ENCODE measurements around the gene CCDC33.

CCDC33 gene

DNA sequence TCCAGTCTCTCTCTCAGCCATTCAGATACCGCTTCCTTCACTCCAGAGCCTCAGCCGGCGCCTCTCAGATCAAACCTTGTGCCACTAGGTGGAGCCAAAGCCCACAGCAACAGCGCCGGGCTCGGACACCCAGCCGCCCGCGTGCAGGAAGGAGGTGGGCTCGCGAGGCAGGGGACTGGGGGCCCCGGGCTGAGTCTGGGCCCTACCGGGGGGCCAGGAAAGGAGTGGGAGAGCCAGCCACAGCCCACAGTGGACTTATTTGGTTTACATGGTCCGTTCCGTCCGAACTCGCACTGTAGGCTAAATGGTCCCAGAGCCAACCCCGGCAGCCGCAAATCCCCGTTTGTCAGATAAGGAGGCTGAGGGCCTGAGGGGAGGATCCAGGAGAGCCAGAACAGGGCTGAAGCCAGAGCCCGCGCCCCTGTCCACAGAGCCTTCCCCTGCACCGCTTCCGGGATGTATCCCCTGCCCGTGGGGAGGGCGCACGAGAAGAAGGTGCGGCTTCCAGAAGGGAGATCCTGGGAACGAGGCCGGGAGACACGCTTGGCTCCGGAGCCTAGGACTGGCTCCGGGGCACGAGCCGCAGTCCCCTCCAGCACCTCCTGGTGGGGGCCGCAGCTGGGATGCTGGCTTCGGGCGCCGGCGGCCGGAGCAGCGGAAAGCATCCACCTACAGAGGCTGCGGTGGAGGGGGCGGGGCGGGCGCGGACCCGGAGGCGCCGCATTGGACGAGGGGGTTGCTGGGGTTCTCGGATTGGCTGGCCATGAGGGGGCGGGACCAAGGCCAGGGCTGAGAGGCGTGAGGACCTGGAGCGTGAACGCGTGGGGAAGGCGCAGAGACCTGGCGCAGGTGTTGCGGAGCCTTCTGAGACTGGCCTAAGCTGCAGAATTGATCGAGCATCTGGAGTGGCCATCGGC is 137.9 kb downstream of the CCDC33 start (continued):
- TF ChIP-seq, protein P1, sequence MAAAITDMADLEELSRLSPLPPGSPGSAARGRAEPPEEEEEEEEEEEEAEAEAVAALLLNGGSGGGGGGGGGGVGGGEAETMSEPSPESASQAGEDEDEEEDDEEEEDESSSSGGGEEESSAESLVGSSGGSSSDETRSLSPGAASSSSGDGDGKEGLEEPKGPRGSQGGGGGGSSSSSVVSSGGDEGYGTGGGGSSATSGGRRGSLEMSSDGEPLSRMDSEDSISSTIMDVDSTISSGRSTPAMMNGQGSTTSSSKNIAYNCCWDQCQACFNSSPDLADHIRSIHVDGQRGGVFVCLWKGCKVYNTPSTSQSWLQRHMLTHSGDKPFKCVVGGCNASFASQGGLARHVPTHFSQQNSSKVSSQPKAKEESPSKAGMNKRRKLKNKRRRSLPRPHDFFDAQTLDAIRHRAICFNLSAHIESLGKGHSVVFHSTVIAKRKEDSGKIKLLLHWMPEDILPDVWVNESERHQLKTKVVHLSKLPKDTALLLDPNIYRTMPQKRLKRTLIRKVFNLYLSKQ (tag by site-specific recombination; IDR thresholded peaks at IDR 0.05; ENCODE audit: borderline replicate concordance): no peak
- TF ChIP-seq SETDB1 (IDR thresholded peaks at IDR 0.05; ENCODE audit: insufficient read length, low read length) (no peak), ZNF837 (tag by site-specific recombination; IDR thresholded peaks at IDR 0.05) (no peak), PRDM10 (tag by site-specific recombination; IDR thresholded peaks at IDR 0.05) (peak; percentile 74), ZSCAN4 (tag by site-specific recombination; IDR thresholded peaks at IDR 0.05) (peak; percentile 16; the same call in 1 of the 2 replicates), ZNF596 (tag by site-specific recombination; IDR thresholded peaks at IDR 0.05) (0 out of 2 replicates have a peak, but pooled peaks have one; percentile 5), ZBTB44 (tag by site-specific recombination; IDR thresholded peaks at IDR 0.05) (no peak), ZNF121 (tag by site-specific recombination; IDR thresholded peaks at IDR 0.05) (no peak), ZNF398 (tag by site-specific recombination; IDR thresholded peaks at IDR 0.05) (peak; percentile 73), SP3 (tag by site-specific recombination; IDR thresholded peaks at IDR 0.05) (peak; percentile 83), ZNF624 (tag by site-specific recombination; IDR thresholded peaks at IDR 0.05) (no peak), ZNF114 (tag by site-specific recombination; IDR thresholded peaks at IDR 0.05) (no peak), ZNF221 (tag by site-specific recombination; IDR thresholded peaks at IDR 0.05; ENCODE audit: borderline replicate concordance) (no peak), ZNF792 (tag by site-specific recombination; IDR thresholded peaks at IDR 0.05) (no peak; the same call in 1 of the 2 replicates), ZNF501 (tag by site-specific recombination; IDR thresholded peaks at IDR 0.05) (no peak; the same call in 1 of the 2 replicates), ZBTB17 (tag by site-specific recombination; IDR thresholded peaks at IDR 0.05) (peak; percentile 95)
- TF ChIP-seq, protein P2, sequence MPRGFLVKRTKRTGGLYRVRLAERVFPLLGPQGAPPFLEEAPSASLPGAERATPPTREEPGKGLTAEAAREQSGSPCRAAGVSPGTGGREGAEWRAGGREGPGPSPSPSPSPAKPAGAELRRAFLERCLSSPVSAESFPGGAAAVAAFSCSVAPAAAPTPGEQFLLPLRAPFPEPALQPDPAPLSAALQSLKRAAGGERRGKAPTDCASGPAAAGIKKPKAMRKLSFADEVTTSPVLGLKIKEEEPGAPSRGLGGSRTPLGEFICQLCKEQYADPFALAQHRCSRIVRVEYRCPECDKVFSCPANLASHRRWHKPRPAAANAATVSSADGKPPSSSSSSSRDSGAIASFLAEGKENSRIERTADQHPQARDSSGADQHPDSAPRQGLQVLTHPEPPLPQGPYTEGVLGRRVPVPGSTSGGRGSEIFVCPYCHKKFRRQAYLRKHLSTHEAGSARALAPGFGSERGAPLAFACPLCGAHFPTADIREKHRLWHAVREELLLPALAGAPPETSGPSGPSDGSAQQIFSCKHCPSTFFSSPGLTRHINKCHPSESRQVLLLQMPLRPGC (tag by site-specific recombination; IDR thresholded peaks at IDR 0.05): no peak
- TF ChIP-seq, protein P3, sequence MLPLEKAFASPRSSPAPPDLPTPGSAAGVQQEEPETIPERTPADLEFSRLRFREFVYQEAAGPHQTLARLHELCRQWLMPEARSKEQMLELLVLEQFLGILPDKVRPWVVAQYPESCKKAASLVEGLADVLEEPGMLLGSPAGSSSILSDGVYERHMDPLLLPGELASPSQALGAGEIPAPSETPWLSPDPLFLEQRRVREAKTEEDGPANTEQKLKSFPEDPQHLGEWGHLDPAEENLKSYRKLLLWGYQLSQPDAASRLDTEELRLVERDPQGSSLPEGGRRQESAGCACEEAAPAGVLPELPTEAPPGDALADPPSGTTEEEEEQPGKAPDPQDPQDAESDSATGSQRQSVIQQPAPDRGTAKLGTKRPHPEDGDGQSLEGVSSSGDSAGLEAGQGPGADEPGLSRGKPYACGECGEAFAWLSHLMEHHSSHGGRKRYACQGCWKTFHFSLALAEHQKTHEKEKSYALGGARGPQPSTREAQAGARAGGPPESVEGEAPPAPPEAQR (tag by site-specific recombination; IDR thresholded peaks at IDR 0.05): no peak
